Measurements from ENCODE around the gene FAHD2A.

The FAHD2A gene

GRCh38 chr2:95383635-95384027 is 18.9 kb upstream of the FAHD2A start:
- TF ChIP-seq POLR2A (IDR thresholded peaks at IDR 0.05; ENCODE audit: extremely low read depth, insufficient read length) (no peak), MYC (IDR thresholded peaks at IDR 0.05; ENCODE audit: low read depth, low read length) (no peak), MAX (IDR thresholded peaks at IDR 0.05; ENCODE audit: low read depth, low read length) (no peak), CTCF (IDR thresholded peaks at IDR 0.05; ENCODE audit: low read depth, low read length) (no peak)
- DNase-seq (ENCODE audit: low read depth) = no peak

GRCh38 chr2:95384854-95385569 is 17.5 kb upstream of the FAHD2A start:
- no peak for DNase-seq (ENCODE audit: low read depth)
- no peak for TF ChIP-seq MAX (IDR thresholded peaks at IDR 0.05; ENCODE audit: low read depth, low read length)
- TF ChIP-seq CTCF (IDR thresholded peaks at IDR 0.05; ENCODE audit: low read depth, low read length) = no peak
- no peak for TF ChIP-seq POLR2A (IDR thresholded peaks at IDR 0.05; ENCODE audit: extremely low read depth, insufficient read length)
- no peak for TF ChIP-seq MYC (IDR thresholded peaks at IDR 0.05; ENCODE audit: low read depth, low read length)
- H3K4me3 ChIP-seq (ENCODE audit: low read depth, low read length) = no peak overlapping the region

More at GRCh38 chr2:95383635-95384027, 18.9 kb upstream of the FAHD2A start:
- no peak overlapping the region for H3K4me3 ChIP-seq (ENCODE audit: low read depth, low read length)

- no peak overlapping the region for H3K4me3 ChIP-seq (ENCODE audit: low read depth, low read length)
- TF ChIP-seq CTCF (IDR thresholded peaks at IDR 0.05; ENCODE audit: low read depth, low read length) = no peak
- no peak for TF ChIP-seq MYC (IDR thresholded peaks at IDR 0.05; ENCODE audit: low read depth, low read length)
- TF ChIP-seq MAX (IDR thresholded peaks at IDR 0.05; ENCODE audit: low read depth, low read length) = no peak
- TF ChIP-seq POLR2A (IDR thresholded peaks at IDR 0.05; ENCODE audit: extremely low read depth, insufficient read length) = no peak
- DNase-seq (ENCODE audit: low read depth) = no peak
Measured at GRCh38 chr2:95385570-95385984, 16.9 kb upstream of the FAHD2A start.

- no peak overlapping the region for H3K4me3 ChIP-seq (ENCODE audit: low read depth, low read length)
- DNase-seq (ENCODE audit: low read depth) = no peak
- TF ChIP-seq CTCF (IDR thresholded peaks at IDR 0.05; ENCODE audit: low read depth, low read length) = no peak
- no peak for TF ChIP-seq MYC (IDR thresholded peaks at IDR 0.05; ENCODE audit: low read depth, low read length)
- TF ChIP-seq MAX (IDR thresholded peaks at IDR 0.05; ENCODE audit: low read depth, low read length) = no peak
- TF ChIP-seq POLR2A (IDR thresholded peaks at IDR 0.05; ENCODE audit: extremely low read depth, insufficient read length) = no peak
Measured at GRCh38 chr2:95386031-95386430, 16.5 kb upstream of the FAHD2A start.

GRCh38 chr2:95387358-95387757 is 15.2 kb upstream of the FAHD2A start:
- DNase-seq (ENCODE audit: low read depth) = no peak
- no peak overlapping the region for H3K4me3 ChIP-seq (ENCODE audit: low read depth, low read length)
- TF ChIP-seq MAX (IDR thresholded peaks at IDR 0.05; ENCODE audit: low read depth, low read length) (no peak), MYC (IDR thresholded peaks at IDR 0.05; ENCODE audit: low read depth, low read length) (no peak), POLR2A (IDR thresholded peaks at IDR 0.05; ENCODE audit: extremely low read depth, insufficient read length) (no peak), CTCF (IDR thresholded peaks at IDR 0.05; ENCODE audit: low read depth, low read length) (no peak)
